SK-N-MC (cell line): ENCODE measurements around the gene METTL25.

Source experiments
- EZH2 ChIP-seq: fragments of 200-600 bp; sonication (generic); IDR thresholded peaks from one replicate; pipeline ENCODE4 v1.6.1; 2017; ENCODE audit warnings: antibody characterized with exemption
- POLR2AphosphoS5 ChIP-seq: IDR thresholded peaks from 2 replicates; pipeline ENCODE4 v1.6.1; 2012; ENCODE audit warnings: mild to moderate bottlenecking, low read depth, low read length, borderline replicate concordance

- TF ChIP-seq EZH2 (no peak), POLR2AphosphoS5 (no peak)
Observed at GRCh38 chr12:82448911-82449578, 90.7 kb downstream of the METTL25 start.
